Gastrocnemius medialis (tissue), 4 donors: ENCODE results near the gene SORL1. TPM values are rescaled to one million over a fixed set of nuclear protein-coding genes. Genes with fewer than 3 reads are reported as not detected.

Experiments
- ATAC-seq, 2 donors: fragments of 150-250 bp; one replicate each; pipeline ENCODE4 v1.9.1; 2016
- DNase-seq, 2 donors: peaks; one replicate each; pipeline ENCODE4 v3.0.0-alpha.2; 2019
- H3K27ac ChIP-seq, 4 donors: fragments of 200-600 bp; sonication (generic); 1 replicate in 1 of 4; 2 replicates in 3 of 4; pipeline ENCODE4 v1.5.1; 2016 to 2018; ENCODE audit warnings: mild to moderate bottlenecking in 2 of 4, moderate library complexity in 1 of 4
- H3K27me3 ChIP-seq, 3 donors: fragments of 200-600 bp; sonication (generic) in 2 of 3; 1 replicate in 1 of 3; 2 replicates in 2 of 3; pipeline versions ENCODE4 v1.5.1 to v1.6.0; 2016 to 2019; ENCODE audit warnings: mild to moderate bottlenecking in 1 of 3, moderate library complexity in 1 of 3
- H3K36me3 ChIP-seq, 2 donors: fragments of 200-600 bp; sonication (generic) in 1 of 2; one replicate each; pipeline ENCODE4 v1.5.1; 2017 to 2018
- H3K4me1 ChIP-seq, 2 donors: fragments of 200-600 bp; sonication (generic) in 1 of 2; one replicate each; pipeline ENCODE4 v1.5.1; 2016 to 2017; ENCODE audit warnings: mild to moderate bottlenecking in 2 of 2
- H3K4me3 ChIP-seq, 4 donors: fragments of 200-600 bp; sonication (generic) in 3 of 4; 1 replicate in 1 of 4; 2 replicates in 3 of 4; pipeline ENCODE4 v1.5.1; 2016 to 2019; ENCODE audit warnings: mild to moderate bottlenecking in 2 of 4
- H3K9me3 ChIP-seq, 3 donors: fragments of 200-600 bp; sonication (generic) in 2 of 3; 1 replicate in 1 of 3; 2 replicates in 2 of 3; pipeline ENCODE4 v1.5.1; 2016 to 2019
- POLR2A ChIP-seq, 2 donors: fragments of 450-650 bp; IDR thresholded peaks; one replicate each; pipeline ENCODE4 v1.6.1; 2017; ENCODE audit warnings: antibody characterized with exemption in 2 of 2, mild to moderate bottlenecking in 2 of 2, moderate library complexity in 2 of 2
- in situ Hi-C, 4 donors: fragments of 200-750 bp; cut with MboI; loops; one replicate each; pipeline versions ENCODE4 v1.15.0 to v1.8.0; 2017; ENCODE audit warnings: low sequenced_read_pairs in 4 of 4
- intact Hi-C: fragments of 100-400 bp; cut with DNase I; formaldehyde crosslinking; loops from one replicate; pipeline ENCODE4 v1.15.1; 2023; ENCODE audit warnings: low total_unique reads
- total RNA-seq, 4 donors: library from RNA; depleted of rRNA; stranded (reverse); fragments of >200 nt; gene quantifications; one replicate each; pipeline versions ENCODE4 v1.1.0 to v1.2.3, GENCODE V29; 2016
- TF ChIP-seq, protein P1 (sequence below), 5 experiments: fragments of 450-650 bp in 3 of 5; fragments of 200-600 bp in 2 of 5; sonication (generic) in 2 of 5; IDR thresholded peaks in 4 of 5; conservative IDR thresholded peaks in 1 of 5; 1 replicate in 4 of 5; 2 replicates in 1 of 5; pipeline ENCODE4 v1.5.1; 2016 to 2019; ENCODE audit warnings: antibody characterized with exemption in 5 of 5, mild to moderate bottlenecking in 3 of 5, moderate library complexity in 3 of 5

SORL1 gene
- total RNA-seq, 4 donors from 2014 or later = 0.78 to 2.7 (median 2.3) TPM

DNA sequence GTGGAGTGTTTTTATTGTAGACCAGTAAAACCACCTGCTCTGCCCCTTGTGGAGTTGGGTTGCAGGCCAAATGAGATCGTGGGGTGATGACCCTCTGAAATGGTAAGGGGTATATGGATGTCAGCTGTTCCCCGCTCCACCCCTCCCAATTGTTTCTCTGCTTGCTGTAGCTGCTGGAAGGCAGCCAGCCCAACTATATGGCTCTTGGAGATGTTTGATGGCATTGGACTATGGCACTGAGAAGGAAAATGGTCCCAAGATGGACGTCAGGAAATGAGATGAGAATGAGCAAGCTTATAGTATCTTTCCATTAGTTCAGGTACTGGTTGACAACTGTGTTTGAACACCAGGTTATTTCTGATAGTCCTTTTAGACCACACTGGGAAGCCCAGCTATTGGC, 95.5 kb downstream of the SORL1 start:
- in situ Hi-C loops (no loop called here), intact Hi-C loops (no loop called here)
- no peaks in the 10 kb centered on the region for H3K27me3 ChIP-seq
- H3K36me3 ChIP-seq = no peaks in the 10 kb centered on the region
- no peaks in the 10 kb centered on the region for H3K9me3 ChIP-seq
- no peak overlapping the region for H3K4me3 ChIP-seq
- H3K27ac ChIP-seq = no peak overlapping the region
- no peak for TF ChIP-seq POLR2A (IDR thresholded peaks at IDR 0.05)
- TF ChIP-seq, protein P1, sequence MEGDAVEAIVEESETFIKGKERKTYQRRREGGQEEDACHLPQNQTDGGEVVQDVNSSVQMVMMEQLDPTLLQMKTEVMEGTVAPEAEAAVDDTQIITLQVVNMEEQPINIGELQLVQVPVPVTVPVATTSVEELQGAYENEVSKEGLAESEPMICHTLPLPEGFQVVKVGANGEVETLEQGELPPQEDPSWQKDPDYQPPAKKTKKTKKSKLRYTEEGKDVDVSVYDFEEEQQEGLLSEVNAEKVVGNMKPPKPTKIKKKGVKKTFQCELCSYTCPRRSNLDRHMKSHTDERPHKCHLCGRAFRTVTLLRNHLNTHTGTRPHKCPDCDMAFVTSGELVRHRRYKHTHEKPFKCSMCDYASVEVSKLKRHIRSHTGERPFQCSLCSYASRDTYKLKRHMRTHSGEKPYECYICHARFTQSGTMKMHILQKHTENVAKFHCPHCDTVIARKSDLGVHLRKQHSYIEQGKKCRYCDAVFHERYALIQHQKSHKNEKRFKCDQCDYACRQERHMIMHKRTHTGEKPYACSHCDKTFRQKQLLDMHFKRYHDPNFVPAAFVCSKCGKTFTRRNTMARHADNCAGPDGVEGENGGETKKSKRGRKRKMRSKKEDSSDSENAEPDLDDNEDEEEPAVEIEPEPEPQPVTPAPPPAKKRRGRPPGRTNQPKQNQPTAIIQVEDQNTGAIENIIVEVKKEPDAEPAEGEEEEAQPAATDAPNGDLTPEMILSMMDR (IDR thresholded peaks at IDR 0.05 in 4 of 5, conservative IDR thresholded peaks at IDR 0.05 in 1 of 5) = no peak
- DNase-seq = no peak
- H3K4me1 ChIP-seq = no peaks in the 10 kb centered on the region
- ATAC-seq = no peak

DNA sequence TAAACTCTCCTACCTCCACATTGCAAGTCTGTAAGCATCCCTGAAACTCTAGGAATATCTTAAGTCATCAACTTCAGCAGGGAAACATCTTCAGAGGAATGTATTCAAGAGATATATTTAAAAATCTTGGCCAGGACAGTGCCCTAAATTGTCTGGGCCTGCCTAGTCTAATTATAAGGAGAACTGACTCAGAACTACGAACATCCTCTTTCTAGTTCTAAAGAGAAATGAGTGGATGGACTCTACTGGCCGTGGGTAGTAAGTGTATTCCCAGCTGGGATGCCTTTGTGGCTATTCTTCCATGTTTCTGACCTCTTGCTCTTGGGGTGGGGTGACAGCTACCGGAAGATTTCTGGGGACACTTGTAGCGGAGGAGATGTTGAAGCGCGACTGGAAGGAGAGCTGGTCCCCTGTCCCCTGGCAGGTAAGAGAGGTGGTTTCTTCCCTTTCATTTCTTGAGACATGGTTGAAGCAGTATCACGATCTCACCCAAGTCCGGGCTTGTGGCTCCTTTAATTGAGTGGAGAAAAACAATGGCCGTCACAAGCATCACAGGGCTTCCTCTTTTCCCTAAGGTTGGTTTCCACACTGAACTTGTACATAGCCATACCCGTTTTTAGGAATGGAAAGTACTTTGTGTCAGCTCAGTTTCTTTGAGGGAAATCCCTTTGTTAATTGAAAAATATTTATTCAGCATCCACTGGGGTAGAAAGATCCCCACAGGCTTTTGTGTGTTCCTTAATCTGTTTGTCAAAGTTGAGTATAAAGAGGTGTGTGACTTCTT, 98.3 kb downstream of the SORL1 start:
- Histone ChIP-seq H3K4me3 (no peak overlapping the region), H3K27me3 (no peaks in the 10 kb centered on the region), H3K36me3 (no peaks in the 10 kb centered on the region), H3K27ac (no peak overlapping the region), H3K4me1 (no peaks in the 10 kb centered on the region), H3K9me3 (no peaks in the 10 kb centered on the region)
- no peak for TF ChIP-seq POLR2A (IDR thresholded peaks at IDR 0.05)
- TF ChIP-seq, protein P1 (IDR thresholded peaks at IDR 0.05 in 4 of 5, conservative IDR thresholded peaks at IDR 0.05 in 1 of 5) = no peak
- ATAC-seq = no peak
- in situ Hi-C loops = no loop called here
- no peak for DNase-seq
- intact Hi-C loops = no loop called here

DNA sequence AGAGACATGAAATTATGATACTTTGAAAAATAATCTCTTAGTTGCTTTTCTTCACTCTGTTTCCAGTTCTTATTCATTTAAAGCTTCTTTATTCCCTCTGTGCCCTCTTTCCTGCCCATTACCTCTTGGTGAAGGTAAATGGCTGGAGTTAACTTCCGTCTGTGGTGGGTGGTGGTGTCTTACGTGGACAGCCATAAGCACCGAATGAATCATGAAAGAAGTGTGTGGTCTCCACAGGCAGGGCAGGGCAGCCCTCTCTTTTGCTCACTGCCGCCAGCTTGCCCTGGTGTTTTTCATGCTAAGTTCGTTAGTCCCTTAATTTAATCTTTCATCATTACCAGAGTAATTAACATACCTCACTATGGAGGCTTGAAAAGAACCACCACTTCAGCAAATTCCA, 99.3 kb downstream of the SORL1 start:
- no peak for TF ChIP-seq POLR2A (IDR thresholded peaks at IDR 0.05)
- TF ChIP-seq, protein P1 (IDR thresholded peaks at IDR 0.05 in 4 of 5, conservative IDR thresholded peaks at IDR 0.05 in 1 of 5) = no peak
- DNase-seq (no peak), ATAC-seq (no peak)
- no peaks in the 10 kb centered on the region for H3K36me3 ChIP-seq
- no peaks in the 10 kb centered on the region for H3K9me3 ChIP-seq
- H3K4me3 ChIP-seq = no peak overlapping the region
- in situ Hi-C loops = no loop called here
- H3K27ac ChIP-seq = no peak overlapping the region
- H3K27me3 ChIP-seq = no peaks in the 10 kb centered on the region
- intact Hi-C loops = no loop called here
- no peaks in the 10 kb centered on the region for H3K4me1 ChIP-seq

DNA sequence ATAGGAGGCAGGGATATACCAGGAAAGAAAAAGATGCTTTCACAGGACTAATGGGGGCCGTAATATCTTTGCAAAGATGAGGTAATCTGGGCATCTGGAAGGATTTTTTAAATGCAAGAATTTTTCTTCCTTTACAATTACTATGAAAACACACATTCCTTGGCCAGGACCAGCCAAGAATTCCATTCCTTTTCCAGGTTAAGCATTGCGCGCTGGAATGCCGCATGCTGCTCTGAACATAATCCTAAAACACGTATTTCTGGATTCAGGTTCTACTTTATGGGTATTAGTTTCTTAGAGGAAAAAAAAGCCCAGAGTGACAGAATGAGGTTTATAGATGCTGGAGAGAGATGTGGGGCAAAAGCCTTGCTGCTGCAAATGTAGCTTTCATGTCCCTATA, 100.0 kb downstream of the SORL1 start:
- intact Hi-C loops (no loop called here), in situ Hi-C loops (no loop called here)
- TF ChIP-seq, protein P1 (IDR thresholded peaks at IDR 0.05 in 4 of 5, conservative IDR thresholded peaks at IDR 0.05 in 1 of 5) = no peak
- no peak for TF ChIP-seq POLR2A (IDR thresholded peaks at IDR 0.05)
- H3K36me3 ChIP-seq = no peaks in the 10 kb centered on the region
- no peaks in the 10 kb centered on the region for H3K27me3 ChIP-seq
- ATAC-seq = no peak
- no peaks in the 10 kb centered on the region for H3K4me1 ChIP-seq
- H3K9me3 ChIP-seq = no peaks in the 10 kb centered on the region
- no peak overlapping the region for H3K4me3 ChIP-seq
- H3K27ac ChIP-seq = no peak overlapping the region
- no peak for DNase-seq

DNA sequence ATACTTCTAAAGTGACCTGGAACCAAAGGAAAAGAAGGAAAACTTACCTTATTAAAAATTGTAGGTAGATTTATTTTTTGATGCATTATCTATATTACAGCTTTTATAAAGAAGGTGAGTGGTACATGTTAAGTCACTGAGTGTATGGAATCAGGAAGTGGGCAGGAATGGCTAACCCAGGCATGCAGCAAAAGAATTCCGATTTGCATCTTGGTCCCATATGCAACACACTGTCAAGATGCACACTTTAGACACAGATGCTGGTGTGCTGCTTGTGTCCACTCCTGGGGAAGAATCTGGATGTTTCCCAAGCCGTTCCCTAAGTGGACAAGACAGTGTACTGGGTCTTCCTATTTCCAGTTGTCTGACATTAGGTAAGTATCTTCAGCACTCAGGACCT, 100.5 kb downstream of the SORL1 start:
- Histone ChIP-seq H3K4me1 (no peaks in the 10 kb centered on the region), H3K27ac (no peak overlapping the region), H3K27me3 (no peaks in the 10 kb centered on the region), H3K4me3 (no peak overlapping the region), H3K36me3 (no peaks in the 10 kb centered on the region), H3K9me3 (no peaks in the 10 kb centered on the region)
- intact Hi-C loops = no loop called here
- TF ChIP-seq, protein P1 (IDR thresholded peaks at IDR 0.05 in 4 of 5, conservative IDR thresholded peaks at IDR 0.05 in 1 of 5) = no peak
- no peak for TF ChIP-seq POLR2A (IDR thresholded peaks at IDR 0.05)
- in situ Hi-C loops = no loop called here
- no peak for ATAC-seq
- DNase-seq = no peak
